ENCODE data around the gene CHRNA4. TPM values are rescaled to one million over a fixed set of nuclear protein-coding genes. Genes with fewer than 3 reads are reported as not detected.

CHRNA4 gene
- total and polyA plus RNA-seq, 9 of the 15 experiments (the other 6 are each of a cell fraction or from before 2014, with no cell fraction given), result not detected

DNA sequence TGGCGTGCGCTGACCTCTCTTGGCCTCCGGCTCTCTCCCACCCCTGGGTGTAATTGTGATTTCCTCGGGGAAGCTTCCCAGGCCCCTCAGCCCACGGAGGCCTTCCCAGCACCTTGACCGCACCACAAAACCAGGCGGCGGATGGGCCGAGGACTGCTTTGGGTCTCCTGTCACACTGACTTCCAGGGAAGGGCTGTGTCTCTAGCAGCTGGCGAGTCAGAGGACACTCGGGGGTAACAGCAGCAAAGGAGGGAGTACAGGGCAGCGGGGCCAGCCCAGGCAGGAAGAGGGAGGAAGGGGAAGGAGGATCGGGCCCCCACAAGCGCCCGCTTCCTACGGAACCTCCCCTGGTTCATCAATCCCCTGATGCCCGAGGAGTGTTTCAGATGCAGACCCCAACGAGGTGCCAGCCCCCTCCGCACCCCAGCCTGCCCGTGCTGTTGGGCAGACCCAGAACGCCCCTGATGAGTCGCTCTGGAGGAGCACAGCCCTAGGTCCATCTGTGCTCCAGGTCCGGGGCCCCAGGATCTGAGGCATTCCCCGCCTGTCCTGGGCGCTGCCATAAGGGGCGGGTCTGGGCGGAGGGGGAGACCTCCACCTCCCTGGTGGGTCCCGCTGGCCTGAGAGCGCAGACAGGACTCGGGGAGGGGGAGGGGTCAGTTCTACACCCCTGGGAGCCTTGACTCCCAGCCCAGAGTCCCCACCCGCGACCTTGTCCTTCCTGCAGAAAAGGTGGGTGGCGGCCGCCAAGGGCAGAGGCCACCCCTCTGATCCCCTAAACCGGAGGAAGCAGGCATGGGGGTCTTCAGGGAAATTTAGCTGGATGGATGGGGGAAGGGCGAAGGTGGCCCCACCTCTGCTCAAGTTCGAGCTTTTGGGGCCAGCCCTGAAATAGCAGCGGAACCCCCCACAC is 956 bp downstream of the CHRNA4 start (continued):
- TF ChIP-seq ZNF449 (CRISPR knock-in tag; IDR thresholded peaks at IDR 0.05), result no peak
- no peak for TF ChIP-seq GABPA (tag; conservative IDR thresholded peaks at IDR 0.05; ENCODE audit: low read depth)
- TF ChIP-seq NCOA4 (IDR thresholded peaks at IDR 0.05; ENCODE audit: partially characterized antibody), result no peak
- TF ChIP-seq TRIM28 (IDR thresholded peaks at IDR 0.05), result no peak
- no peak for TF ChIP-seq ZFP36 (IDR thresholded peaks at IDR 0.05; ENCODE audit: low read depth, low read length, partially characterized antibody)
- no peak for TF ChIP-seq ZNF583 (CRISPR knock-in tag; IDR thresholded peaks at IDR 0.05)

DNA sequence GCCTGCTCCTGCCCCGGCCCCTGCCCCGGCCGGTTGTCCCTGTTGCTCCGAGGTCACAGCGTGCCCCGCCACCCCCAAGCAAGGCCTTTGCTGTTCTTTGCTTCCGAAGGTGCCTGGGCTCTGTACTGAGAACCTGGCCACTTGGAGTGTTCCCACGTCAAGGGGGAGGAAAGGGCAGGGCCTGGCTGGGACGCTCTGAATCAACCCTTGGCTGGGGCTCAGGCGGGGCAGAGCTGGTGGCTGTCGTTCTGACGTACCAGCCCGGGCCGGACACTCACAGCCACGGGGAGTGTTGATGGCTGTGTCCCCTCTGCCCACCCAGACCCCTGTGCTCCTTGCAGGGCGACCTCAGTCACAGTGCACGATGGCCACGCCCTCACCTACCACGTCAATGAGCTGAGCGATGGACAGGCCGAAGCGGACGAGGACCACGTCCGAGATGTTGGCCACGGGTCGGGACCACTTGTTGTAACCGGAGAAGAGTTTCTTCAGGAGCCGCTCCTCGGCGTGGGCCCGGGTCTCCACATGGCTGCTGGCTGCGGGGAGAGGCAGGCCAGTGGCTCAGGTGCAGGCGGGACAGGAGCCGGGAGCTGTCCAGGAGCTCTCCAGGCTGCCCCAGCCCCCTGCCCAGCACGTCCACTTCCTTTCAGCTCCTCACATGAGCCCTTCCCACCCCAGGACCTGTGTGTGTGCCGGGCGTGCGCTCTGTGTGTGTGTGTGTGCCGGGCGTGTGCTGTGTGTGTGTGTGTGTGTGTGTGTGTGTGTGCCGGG is 1.8 kb downstream of the CHRNA4 start:
- no peak overlapping the region for H3K27ac ChIP-seq (ENCODE audit: extremely low read depth, low read depth, low read length)
- H3K9me3 ChIP-seq (replicated peaks; ENCODE audit: control insufficient read depth, insufficient read depth, low read depth, low read length), result no peaks in the 10 kb centered on the region
- no peaks in the 10 kb centered on the region for H4K20me1 ChIP-seq (replicated peaks; ENCODE audit: control insufficient read depth, insufficient read depth, low read length)
- H3K36me3 ChIP-seq (ENCODE audit: control insufficient read depth, insufficient read depth, low read length), result no peaks in the 10 kb centered on the region
- no peak overlapping the region for H3K4me2 ChIP-seq (ENCODE audit: insufficient read depth, low read length)
- FAIRE-seq (no peak), DNase-seq (ENCODE audit: extremely low read depth in 1 of 4, low spot score in 3 of 4) (no peak), ATAC-seq (no peak)
- no TSS peak for BruUV-seq (replicated peaks)
- POLR2A ChIA-PET, result interaction anchor here (0.5 kb wide), 1 partner anchor 299 kb away, joined by 4 read pairs; no protein-coding TSS in a partner anchor
- peaks cover 0 to 20% of the 10 kb centered on the region in 2 experiments; a peak in 3 of 5 replicates for H3K27me3 ChIP-seq (ENCODE audit: control insufficient read depth in 2 of 2, insufficient read depth in 2 of 2, low read length in 2 of 2)
- 10% methylated on average over 37 of the region's 42 CpGs for WGBS (ENCODE audit: insufficient coverage, low coverage, missing lambda C conversion rate)
- no peak overlapping the region for H3K9ac ChIP-seq (ENCODE audit: insufficient read depth in 1 of 2, low read depth in 2 of 2, low read length in 2 of 2)
- H2AFZ ChIP-seq (ENCODE audit: low read depth, low read length), result no peak overlapping the region
- intact Hi-C loops (cut with micrococcal nuclease) (no loop called here), in situ Hi-C loops (cut with MboI) (no loop called here)
- no peaks in the 10 kb centered on the region for H3K79me2 ChIP-seq (ENCODE audit: control insufficient read depth, insufficient read depth, low read length)
- H3K4me1 ChIP-seq (replicated peaks in 1 of 2; ENCODE audit: control insufficient read depth in 2 of 2, insufficient read depth in 2 of 2, low read length in 2 of 2), result peaks cover 0 to 24% of the 10 kb centered on the region in 2 experiments; a peak in 2 of 5 replicates
- CTCF ChIA-PET (ENCODE audit: low intra/inter-chr PET ratio), result no interaction called here
- TF ChIP-seq ZNF263 (CRISPR knock-in tag; IDR thresholded peaks at IDR 0.05; ENCODE audit: borderline replicate concordance) (0 out of 2 replicates have a peak, but pooled peaks have one; percentile 9), KLF16 (IDR thresholded peaks at IDR 0.05) (no peak)
- TF ChIP-seq, protein P1, sequence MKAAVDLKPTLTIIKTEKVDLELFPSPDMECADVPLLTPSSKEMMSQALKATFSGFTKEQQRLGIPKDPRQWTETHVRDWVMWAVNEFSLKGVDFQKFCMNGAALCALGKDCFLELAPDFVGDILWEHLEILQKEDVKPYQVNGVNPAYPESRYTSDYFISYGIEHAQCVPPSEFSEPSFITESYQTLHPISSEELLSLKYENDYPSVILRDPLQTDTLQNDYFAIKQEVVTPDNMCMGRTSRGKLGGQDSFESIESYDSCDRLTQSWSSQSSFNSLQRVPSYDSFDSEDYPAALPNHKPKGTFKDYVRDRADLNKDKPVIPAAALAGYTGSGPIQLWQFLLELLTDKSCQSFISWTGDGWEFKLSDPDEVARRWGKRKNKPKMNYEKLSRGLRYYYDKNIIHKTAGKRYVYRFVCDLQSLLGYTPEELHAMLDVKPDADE (conservative IDR thresholded peaks at IDR 0.05; ENCODE audit: control insufficient read depth, low read depth, low read length), result no peak
- no peak overlapping the region for H3K4me3 ChIP-seq
- no peaks in the 10 kb centered on the region for H3K9me1 ChIP-seq (ENCODE audit: control insufficient read depth, insufficient read depth, low read length)

Data from K562 (cell line).